Left forelimb (tissue), 1 donor: ENCODE data around the gene CD84.
"Not testable (repeated sequence)": the region's sequence is repeated elsewhere in the genome, so short reads cannot be mapped to it uniquely, and the experiment has no call there.

Source experiments
- DNase-seq: peaks from one replicate; pipeline ENCODE4 v3.0.0-alpha.2; 2018; ENCODE audit warnings: low spot score

Gene CD84

GRCh38 chr1:160539990-160540858 is 39.1 kb downstream of the CD84 start:
- no peak for DNase-seq

GRCh38 chr1:160539684-160539989 is 39.7 kb downstream of the CD84 start:
- DNase-seq, result no peak

- no peak for DNase-seq
Measured at GRCh38 chr1:160538985-160539651, 40.2 kb downstream of the CD84 start.

DNA sequence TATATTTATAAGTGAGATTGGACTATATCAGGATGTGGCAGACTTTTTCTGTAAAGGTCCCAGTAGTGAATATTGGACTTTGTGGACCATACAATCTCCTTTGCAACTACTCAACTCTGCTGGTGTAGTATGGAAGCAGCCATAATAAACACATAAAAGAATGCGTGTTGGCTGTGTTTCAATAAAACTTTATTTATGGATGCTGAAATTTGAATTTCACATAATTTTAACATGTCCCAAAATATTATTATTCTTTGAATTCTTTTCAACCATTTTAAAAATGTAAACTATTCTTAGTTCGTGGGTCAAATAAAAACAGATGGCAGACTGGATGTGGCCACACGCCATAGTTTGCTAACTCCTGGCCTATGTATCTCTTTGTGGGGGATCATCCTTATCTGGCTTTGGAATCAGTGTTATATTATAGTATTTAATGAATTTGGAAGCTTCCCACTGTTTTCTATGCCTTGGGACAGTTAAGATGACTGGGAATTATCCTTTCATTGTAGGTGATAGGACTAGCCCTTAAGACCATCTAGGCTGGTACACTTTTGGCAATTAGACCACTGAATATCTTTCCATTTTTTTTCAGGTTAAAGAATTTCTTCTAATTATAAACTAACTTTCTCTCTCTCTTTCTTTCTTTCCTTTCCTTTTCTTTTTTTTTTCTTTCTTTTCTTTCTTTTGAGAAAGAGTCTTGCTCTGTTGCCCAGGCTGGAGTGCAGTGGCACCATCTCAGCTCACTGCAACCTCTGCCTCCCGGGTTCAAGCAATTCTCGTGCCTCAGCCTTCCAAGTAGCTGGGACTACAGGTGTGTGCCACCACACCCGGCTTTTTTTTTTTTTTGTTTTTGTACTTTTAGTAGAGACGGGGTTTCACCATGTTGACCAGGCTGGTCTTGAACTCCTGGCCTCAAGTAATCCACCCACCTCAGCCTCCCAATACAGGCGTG is 41.3 kb downstream of the CD84 start:
- DNase-seq, result no peak

DNA sequence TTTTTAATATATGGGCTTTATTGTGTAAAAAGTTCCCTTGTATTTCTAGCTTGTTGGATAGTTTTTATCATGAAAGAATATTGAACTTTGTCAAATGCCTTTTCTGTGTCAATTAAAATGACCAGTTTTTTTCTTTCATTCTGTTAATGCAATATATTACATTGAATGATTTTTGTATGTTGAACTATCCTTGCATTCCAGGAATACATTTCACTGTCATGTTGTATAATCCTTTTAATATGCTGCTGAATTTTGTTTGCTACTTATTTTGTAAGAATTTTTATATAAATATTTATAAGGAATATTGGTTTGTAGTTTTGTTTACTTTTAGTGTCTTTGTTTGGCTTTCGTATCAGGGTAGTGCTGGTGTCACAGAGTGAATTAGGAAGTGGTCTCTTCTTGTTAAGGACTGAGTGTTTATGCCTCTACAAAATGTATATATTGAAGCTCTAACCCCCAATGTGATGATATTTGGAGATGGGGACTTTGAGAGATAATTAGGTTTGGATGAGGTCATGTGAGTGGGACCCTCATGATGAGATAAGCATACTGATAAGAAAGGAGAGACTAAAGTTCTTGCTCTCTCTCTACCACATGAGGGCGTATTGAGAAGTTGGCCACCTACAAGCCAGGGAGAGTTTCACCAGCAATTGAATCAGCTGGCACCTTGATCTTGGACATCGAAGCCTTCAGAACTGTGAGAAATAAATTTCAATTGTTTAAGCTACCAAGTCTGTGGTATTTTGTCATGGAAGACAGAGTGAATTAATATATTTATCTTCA is 44.3 kb downstream of the CD84 start:
- no peak for DNase-seq

DNA sequence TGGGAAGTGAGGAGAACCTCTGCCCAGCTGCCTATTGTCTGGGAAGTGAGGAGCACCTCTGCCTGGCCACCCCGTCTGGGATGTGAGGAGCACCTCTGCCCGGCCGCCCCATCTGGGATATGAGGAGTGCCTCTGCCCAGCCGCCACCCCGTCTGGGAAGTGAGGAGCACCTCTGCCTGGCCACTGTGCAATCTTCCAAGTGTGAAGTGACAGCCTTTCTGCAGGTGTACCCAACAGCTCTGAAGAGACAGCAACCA is 46.8 kb downstream of the CD84 start:
- DNase-seq, result not testable (repeated sequence)

DNA sequence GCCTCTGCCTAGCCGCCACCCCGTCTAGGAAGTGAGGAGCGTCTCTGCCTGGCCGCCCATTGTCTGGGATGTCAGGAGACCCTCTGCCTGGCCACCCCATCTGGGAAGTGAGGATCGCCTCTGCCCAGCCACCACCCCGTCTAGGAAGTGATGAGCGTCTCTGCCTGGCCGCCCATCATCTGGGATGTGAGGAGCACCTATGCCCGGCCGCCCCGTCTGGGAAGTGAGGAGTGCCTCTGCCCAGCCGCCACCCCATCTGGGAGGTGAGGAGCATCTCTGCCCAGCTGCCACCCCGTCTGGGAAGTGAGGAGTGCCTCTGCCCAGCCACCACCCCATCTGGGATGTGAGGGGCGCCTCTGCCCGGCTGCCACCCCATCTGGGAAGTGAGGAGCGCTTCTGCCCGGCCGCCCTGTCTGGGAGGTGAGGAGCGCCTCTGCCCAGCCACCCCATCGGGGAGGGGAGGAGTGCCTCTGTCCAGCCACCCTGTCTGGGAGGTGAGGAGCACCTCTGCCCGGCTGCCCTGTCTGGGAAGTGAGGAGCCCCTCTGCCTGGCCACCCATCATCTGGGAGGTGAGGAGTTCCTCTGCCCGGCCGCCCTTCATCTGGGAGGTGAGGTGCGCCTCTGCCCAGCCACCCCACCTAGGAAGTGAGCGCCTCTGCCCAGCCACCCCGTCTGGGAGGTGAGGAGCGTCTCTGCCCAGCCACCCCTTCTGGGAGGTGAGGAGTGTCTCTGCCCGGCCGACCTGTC is 47.3 kb downstream of the CD84 start:
- not testable (repeated sequence) for DNase-seq

DNA sequence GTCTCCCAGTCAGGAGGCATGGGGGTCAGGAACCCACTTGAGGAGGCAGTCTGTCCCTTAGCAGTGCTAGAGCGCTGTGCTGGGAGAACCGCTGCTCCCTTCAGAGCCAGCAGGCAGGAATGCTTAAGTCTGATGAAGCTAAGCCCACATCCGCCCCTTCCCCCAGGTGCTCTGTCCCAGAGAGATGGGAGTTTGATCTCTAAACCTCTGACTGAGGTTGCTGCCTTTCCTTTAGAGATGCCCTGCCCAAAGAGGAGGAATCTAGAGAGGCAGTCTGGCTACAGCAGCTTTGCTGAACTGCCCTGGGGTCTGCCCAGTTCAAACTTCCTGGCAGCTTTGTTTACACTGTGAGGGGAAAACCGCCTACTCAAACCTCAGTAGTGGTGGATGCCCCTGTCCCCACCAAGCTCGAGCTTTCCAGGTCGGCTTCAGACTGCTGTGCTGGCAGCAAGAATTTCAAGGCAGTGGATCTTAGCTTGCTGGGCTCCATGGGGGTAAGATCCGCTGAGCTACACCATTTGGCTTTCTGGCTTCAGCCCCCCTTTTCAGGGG is 49.8 kb downstream of the CD84 start:
- not testable (repeated sequence) for DNase-seq

DNA sequence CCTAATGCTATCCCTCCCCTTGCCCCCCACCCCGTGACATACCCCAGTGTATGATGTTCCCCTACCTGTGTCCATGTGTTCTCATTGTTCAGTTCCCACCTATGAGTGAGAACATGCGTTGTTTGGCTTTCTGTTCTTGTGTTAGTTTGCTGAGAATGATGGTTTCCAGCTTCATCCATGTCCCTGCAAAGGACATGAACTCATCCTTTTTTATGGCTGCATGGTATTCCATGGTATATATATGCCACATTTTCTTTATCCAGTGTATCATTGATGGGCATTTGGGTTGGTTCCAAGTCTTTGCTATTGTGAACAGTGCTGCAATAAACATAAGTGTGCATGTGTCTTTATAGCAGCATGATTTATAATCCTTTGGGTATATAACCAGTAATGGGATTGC is 55.5 kb downstream of the CD84 start:
- DNase-seq, result not testable (repeated sequence)

GRCh38 chr1:160522622-160523345 is 56.5 kb downstream of the CD84 start, which contains the start of gene SLAMF6:
SLAMF6 (minus strand) TSS chr1:160523255; CDS start chr1:160523192, 63 bp downstream.
- no peak for DNase-seq

- DNase-seq, result no peak
Measured at GRCh38 chr1:160522136-160522535, 57.2 kb downstream of the CD84 start.

GRCh38 chr1:160521554-160521953 is 57.7 kb downstream of the CD84 start:
- DNase-seq, result no peak

DNA sequence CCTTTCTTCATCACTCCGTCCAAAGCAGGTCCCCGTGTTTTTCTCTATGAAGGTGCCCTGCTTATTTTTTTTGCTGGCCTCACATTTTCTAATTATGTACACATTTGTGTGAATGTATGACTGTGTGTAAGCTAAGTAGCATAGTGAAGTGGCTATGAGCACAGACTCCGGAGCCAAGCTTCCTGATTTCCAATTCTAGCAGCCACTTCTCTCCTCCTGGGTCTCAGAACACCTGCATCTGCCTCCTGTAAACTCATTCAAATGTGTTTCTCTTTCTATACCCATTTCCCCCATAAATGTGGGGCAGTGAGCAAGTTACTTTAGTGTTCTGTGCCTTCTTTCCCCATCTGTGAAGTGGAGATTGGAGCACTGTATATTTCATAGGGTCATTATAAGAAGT is 58.3 kb downstream of the CD84 start:
- DNase-seq, result no peak

DNA sequence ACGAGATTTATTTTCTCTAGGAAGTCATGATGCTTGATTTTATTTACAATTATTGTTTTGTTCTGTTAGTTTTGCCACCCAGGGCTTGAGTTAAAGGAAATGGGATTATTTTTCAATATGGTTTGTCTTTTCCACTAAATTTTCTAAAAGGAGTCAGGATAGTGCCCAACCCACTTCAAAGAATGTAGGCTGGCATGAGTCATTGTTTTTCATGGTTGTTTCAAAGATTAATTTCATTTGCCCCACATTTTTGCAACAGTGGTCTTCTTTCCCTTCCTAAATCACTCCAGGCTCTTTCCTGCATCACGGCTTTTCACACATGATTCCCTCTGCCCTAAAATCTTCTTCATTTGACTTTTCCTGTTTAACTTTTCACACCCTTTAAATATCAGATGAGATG is 58.7 kb downstream of the CD84 start:
- no peak for DNase-seq

GRCh38 chr1:160519642-160520435 is 59.5 kb downstream of the CD84 start:
- no peak for DNase-seq

DNA sequence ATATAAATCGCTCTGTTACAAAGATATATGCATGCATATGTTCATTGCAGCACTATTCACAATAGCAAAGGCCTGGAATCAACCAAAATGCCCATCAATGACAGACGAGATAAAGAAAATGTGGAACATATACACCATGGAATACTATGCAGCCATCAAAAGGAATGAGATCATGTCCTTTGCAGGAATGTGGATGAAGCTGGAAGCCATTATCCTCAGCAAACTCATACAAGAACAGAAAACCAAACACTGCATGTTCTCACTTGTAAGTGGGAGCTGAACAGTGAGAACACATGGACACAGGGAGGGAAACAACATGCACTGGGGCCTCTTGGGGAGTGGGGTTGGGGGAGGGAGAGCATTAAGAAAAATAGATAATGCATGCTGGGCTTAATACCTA is 61.8 kb downstream of the CD84 start:
- DNase-seq, result not testable (repeated sequence)

DNA sequence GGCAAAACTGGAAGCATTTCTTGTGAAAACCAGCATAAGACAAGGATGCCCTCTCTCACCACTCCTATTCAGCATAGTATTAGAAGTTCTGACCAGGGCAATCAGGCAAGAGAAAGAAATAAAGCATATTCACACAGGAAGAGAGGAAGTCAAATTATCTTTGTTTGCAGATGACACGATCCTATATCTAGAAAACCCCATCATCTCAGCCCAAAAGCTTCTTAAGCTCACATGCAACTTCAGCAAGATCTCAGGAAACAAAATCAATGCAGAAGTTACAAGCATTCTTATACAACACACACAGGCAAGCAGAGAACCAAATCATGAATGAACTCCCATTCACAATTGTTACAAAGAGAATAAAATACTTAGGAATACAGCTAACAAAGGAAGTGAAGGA is 63.4 kb downstream of the CD84 start:
- DNase-seq, result not testable (repeated sequence)

- DNase-seq, result no peak
Measured at GRCh38 chr1:160504651-160505050, 74.6 kb downstream of the CD84 start.

DNA sequence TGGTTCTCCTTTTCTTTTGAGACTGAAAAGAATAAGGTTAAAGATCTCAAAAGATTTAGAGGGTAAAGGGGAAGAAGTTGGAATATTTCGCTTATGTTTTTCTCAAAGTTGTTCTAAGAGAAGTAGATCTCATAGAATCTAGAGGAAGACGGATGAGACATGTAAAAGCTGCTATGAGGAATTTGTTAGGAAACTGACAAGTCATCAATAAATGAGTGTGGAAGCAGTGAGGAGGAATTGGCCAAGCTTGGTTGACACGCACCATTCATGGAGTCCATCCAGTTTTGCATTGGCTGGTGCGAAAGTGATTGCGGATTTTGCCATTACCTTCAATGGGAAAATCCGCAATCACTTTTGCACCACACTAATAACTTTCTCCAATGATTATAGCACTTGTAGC is 76.2 kb downstream of the CD84 start:
- no peak for DNase-seq
